Measurements from ENCODE around the gene MX1. TPM values are rescaled to one million over a fixed set of nuclear protein-coding genes. Genes with fewer than 3 reads are reported as not detected.

Gene MX1
- total RNA-seq, 2 experiments from 2014 or later: 39.4 to 40.0 TPM

DNA sequence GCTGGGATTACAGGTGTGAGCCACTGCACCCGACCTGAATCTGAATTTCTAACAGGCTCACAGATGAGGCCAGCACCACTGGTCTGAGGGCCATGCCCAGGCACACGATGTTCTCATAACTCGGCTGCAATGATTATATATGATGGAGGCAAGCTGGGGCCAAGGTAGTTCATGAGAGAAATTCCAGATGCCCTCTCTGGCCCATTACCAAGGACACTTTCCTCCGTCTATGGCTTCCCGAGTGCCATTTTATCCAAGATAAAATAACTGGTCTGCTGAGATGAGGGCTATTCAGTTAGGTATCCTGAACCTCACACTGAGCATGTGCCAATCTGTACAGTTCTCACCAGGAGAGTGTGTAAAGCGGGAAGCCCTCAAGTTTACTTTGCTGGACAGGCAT is 65.4 kb downstream of the MX1 start:
- Mint-ChIP-seq H3K9me3 (no peaks in the 10 kb centered on the region), H3K27me3 (peaks cover 3% of the 10 kb centered on the region), H3K27ac (no peak overlapping the region), H3K4me1 (ENCODE audit: low read depth) (no peaks in the 10 kb centered on the region), H3K36me3 (ENCODE audit: low read depth) (no peaks in the 10 kb centered on the region), H3K4me3 (no peak overlapping the region)
- TF ChIP-seq, protein P1, sequence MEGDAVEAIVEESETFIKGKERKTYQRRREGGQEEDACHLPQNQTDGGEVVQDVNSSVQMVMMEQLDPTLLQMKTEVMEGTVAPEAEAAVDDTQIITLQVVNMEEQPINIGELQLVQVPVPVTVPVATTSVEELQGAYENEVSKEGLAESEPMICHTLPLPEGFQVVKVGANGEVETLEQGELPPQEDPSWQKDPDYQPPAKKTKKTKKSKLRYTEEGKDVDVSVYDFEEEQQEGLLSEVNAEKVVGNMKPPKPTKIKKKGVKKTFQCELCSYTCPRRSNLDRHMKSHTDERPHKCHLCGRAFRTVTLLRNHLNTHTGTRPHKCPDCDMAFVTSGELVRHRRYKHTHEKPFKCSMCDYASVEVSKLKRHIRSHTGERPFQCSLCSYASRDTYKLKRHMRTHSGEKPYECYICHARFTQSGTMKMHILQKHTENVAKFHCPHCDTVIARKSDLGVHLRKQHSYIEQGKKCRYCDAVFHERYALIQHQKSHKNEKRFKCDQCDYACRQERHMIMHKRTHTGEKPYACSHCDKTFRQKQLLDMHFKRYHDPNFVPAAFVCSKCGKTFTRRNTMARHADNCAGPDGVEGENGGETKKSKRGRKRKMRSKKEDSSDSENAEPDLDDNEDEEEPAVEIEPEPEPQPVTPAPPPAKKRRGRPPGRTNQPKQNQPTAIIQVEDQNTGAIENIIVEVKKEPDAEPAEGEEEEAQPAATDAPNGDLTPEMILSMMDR (IDR thresholded peaks at IDR 0.05): no peak
- ChIA-PET POLR2A (no interaction called here), CTCF (no interaction called here)
- no peak for ATAC-seq
- intact Hi-C loops (cut with micrococcal nuclease): no loop called here
- DNase-seq: no peak

DNA sequence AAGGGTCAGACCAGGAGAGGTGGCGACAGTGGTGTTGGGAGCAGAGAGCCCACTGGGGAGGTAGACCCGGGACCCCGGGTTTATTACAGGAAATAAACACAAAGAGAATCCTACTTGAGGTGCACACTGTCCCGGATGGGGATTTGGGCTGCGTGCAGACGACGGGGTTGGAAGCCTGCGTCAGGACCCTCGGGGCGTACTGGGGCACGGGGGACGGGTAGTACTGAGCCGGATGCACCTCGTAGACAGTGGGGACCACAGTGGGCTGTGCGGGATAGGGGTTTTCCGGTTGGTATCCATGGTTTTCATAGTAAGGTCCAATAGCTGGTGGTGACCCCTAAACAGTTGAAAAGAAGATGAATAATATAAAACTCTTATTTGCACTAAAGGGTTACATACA is 68.2 kb downstream of the MX1 start:
- no peaks in the 10 kb centered on the region for H3K9me3 Mint-ChIP-seq
- TF ChIP-seq, protein P1 (IDR thresholded peaks at IDR 0.05): no peak
- ATAC-seq: no peak
- intact Hi-C loops (cut with micrococcal nuclease): no loop called here
- CTCF ChIA-PET: no interaction called here
- H3K4me3 Mint-ChIP-seq: no peak overlapping the region
- no peaks in the 10 kb centered on the region for H3K4me1 Mint-ChIP-seq (ENCODE audit: low read depth)
- no peaks in the 10 kb centered on the region for H3K36me3 Mint-ChIP-seq (ENCODE audit: low read depth)
- H3K27me3 Mint-ChIP-seq: peaks cover 3% of the 10 kb centered on the region
- DNase-seq: no peak
- POLR2A ChIA-PET: no interaction called here
- H3K27ac Mint-ChIP-seq: no peak overlapping the region

DNA sequence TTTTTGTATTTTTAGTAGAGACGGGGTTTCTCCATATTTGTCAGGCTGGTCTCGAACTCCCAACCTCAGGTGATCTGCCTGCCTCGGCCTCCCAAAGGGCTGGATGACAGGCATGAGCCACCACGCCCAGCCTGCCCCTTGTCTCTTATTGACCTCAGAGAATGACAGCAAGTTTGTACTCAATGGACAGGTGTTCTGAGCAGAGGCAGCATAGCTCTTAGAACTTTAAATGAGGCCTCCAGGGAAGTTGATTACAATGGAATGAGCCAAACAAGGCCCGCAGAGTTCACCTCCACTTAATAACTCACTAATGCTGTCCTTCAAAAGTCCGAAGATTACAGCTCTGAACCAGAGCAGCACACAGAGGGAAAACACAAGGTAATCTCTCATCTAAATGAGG is 71.0 kb downstream of the MX1 start:
- H3K27me3 Mint-ChIP-seq: peaks cover 2% of the 10 kb centered on the region
- H3K27ac Mint-ChIP-seq: no peak overlapping the region
- POLR2A ChIA-PET: no interaction called here
- H3K36me3 Mint-ChIP-seq (ENCODE audit: low read depth): no peaks in the 10 kb centered on the region
- DNase-seq (no peak), ATAC-seq (no peak)
- no peaks in the 10 kb centered on the region for H3K9me3 Mint-ChIP-seq
- CTCF ChIA-PET: no interaction called here
- no peak overlapping the region for H3K4me3 Mint-ChIP-seq
- intact Hi-C loops (cut with micrococcal nuclease): no loop called here
- H3K4me1 Mint-ChIP-seq (ENCODE audit: low read depth): no peaks in the 10 kb centered on the region
- TF ChIP-seq, protein P1 (IDR thresholded peaks at IDR 0.05): no peak

DNA sequence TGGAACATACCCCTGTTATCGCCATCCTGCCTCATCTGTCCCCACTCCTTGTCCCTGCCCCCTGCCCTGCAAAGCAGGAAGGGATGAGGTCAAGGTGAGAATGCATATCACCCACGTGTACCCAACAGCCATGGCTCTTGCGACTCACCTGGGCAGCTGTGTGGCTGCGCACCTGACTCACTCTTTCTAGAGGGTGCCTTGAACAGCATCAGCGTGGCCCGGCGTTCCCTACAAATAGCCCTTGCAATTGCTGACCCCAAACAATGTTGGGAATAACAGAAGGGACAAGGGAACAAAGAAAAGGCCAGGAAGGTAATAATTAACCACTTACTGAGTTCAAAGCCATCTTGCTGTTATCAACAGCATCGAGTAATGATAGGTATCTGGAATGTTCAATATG is 71.7 kb downstream of the MX1 start:
- no peaks in the 10 kb centered on the region for H3K9me3 Mint-ChIP-seq
- no peaks in the 10 kb centered on the region for H3K36me3 Mint-ChIP-seq (ENCODE audit: low read depth)
- DNase-seq: no peak
- CTCF ChIA-PET: no interaction called here
- no peaks in the 10 kb centered on the region for H3K4me1 Mint-ChIP-seq (ENCODE audit: low read depth)
- intact Hi-C loops (cut with micrococcal nuclease): no loop called here
- ATAC-seq: no peak
- H3K4me3 Mint-ChIP-seq: no peak overlapping the region
- POLR2A ChIA-PET: no interaction called here
- peaks cover 4% of the 10 kb centered on the region for H3K27me3 Mint-ChIP-seq
- TF ChIP-seq, protein P1 (IDR thresholded peaks at IDR 0.05): no peak
- H3K27ac Mint-ChIP-seq: no peak overlapping the region

DNA sequence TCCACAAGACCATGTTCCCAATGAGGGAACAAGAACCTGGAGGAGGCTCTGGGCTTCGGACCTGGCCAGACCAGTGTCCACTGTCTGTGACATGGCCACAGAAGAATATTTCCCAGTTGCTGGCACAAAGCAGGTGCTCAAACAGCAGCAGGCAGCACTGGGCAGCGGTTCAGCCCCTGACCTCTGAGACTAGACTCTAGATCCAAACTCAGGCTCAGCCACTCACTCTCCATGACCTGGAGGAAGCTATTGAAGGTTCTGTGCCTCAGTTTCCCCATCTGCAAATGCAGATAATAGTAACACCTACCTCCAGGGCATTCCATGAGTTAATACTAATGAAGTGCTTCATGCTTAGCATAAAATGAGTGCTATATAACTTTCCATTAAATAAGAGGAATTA is 73.9 kb downstream of the MX1 start:
- ChIA-PET POLR2A (no interaction called here), CTCF (no interaction called here)
- ATAC-seq: no peak
- Mint-ChIP-seq H3K27me3 (peaks cover 8% of the 10 kb centered on the region), H3K4me1 (ENCODE audit: low read depth) (no peaks in the 10 kb centered on the region), H3K9me3 (no peaks in the 10 kb centered on the region), H3K36me3 (ENCODE audit: low read depth) (no peaks in the 10 kb centered on the region), H3K4me3 (no peak overlapping the region), H3K27ac (no peak overlapping the region)
- DNase-seq: no peak
- TF ChIP-seq, protein P1 (IDR thresholded peaks at IDR 0.05): no peak
- intact Hi-C loops (cut with micrococcal nuclease): no loop called here
